Activated T-cell treated with anti-CD3 and anti-CD28 coated beads, Interleukin-2, amount 50 U/mL, for 4 hours (primary cell): ENCODE data around the gene CFAP20DC. TPM values are rescaled to one million over a fixed set of nuclear protein-coding genes. Genes with fewer than 3 reads are reported as not detected.
"Not testable (repeated sequence)": the region's sequence is repeated elsewhere in the genome, so short reads cannot be mapped to it uniquely, and the experiment has no call there.

Source experiments
- ATAC-seq, 2 donors: fragments of 200-7000 bp; cut with Tn5 transposase; one replicate each; pipeline ENCODE4 v1.10.0; 2021
- DNase-seq: peaks from one replicate; pipeline ENCODE4 v3.0.0-alpha.2; 2020
- H3K27me3 Mint-ChIP-seq: one replicate; pipeline ENCODE4 v1.8.0; 2021; ENCODE audit warnings: low read depth, mixed read lengths
- H3K36me3 Mint-ChIP-seq: one replicate; pipeline ENCODE4 v1.8.0; 2022; ENCODE audit warnings: mixed read lengths; ENCODE audit not compliant: insufficient read depth
- H3K4me1 Mint-ChIP-seq: one replicate; pipeline ENCODE4 v1.8.0; 2021; ENCODE audit warnings: low read depth, mixed read lengths
- H3K4me3 Mint-ChIP-seq: one replicate; pipeline ENCODE4 v1.8.0; 2021; ENCODE audit warnings: mild to moderate bottlenecking, moderate library complexity, mixed read lengths
- H3K9me3 Mint-ChIP-seq: one replicate; pipeline ENCODE4 v1.8.0; 2021; ENCODE audit warnings: mixed read lengths
- total RNA-seq, 3 donors: library from RNA; stranded (reverse); gene quantifications; one replicate each; pipeline ENCODE4 v1.2.1, GENCODE V29; 2021

The CFAP20DC gene
- total RNA-seq, 3 donors from 2014 or later: 0.16 to 0.38 (median 0.20) TPM

- Mint-ChIP-seq H3K4me3 (no peak overlapping the region), H3K27me3 (no peaks in the 10 kb centered on the region), H3K9me3 (no peaks in the 10 kb centered on the region), H3K36me3 (no peaks in the 10 kb centered on the region), H3K4me1 (no peaks in the 10 kb centered on the region)
- ATAC-seq (no peak), DNase-seq (no peak)
Measured at GRCh38 chr3:58728723-58729122, 321.1 kb downstream of the CFAP20DC start.

- no peak overlapping the region for H3K4me3 Mint-ChIP-seq
- no peaks in the 10 kb centered on the region for H3K36me3 Mint-ChIP-seq
- DNase-seq (no peak), ATAC-seq (no peak)
- H3K9me3 Mint-ChIP-seq: no peaks in the 10 kb centered on the region
- no peaks in the 10 kb centered on the region for H3K27me3 Mint-ChIP-seq
- H3K4me1 Mint-ChIP-seq: no peaks in the 10 kb centered on the region
Measured at GRCh38 chr3:58725326-58725853, 324.4 kb downstream of the CFAP20DC start.

DNA sequence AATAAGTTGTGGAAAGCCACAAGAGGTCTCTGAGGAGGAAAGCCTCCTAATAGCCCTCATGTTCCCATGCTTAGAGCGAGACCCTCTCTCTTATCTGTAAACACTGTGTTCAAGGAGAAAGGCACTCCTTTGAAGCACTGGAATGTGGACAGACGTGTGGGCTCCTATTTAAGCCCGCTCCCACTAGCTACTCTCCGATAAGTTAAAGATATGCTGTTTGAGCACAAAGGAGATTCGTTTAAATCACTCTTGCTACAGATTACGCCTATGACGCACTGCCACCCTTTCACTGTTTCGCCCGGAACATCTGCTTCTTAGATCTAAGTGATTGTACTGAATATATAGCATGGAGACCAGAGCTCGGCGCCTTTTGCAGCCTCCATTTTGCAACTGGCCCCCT is 325.5 kb downstream of the CFAP20DC start:
- H3K4me1 Mint-ChIP-seq: no peaks in the 10 kb centered on the region
- H3K27me3 Mint-ChIP-seq: peaks cover 2% of the 10 kb centered on the region
- no peak overlapping the region for H3K4me3 Mint-ChIP-seq
- DNase-seq (no peak), ATAC-seq (no peak)
- H3K36me3 Mint-ChIP-seq: no peaks in the 10 kb centered on the region
- H3K9me3 Mint-ChIP-seq: no peaks in the 10 kb centered on the region

GRCh38 chr3:58723173-58723572 is 326.7 kb downstream of the CFAP20DC start:
- Mint-ChIP-seq H3K9me3 (no peaks in the 10 kb centered on the region), H3K36me3 (no peaks in the 10 kb centered on the region), H3K4me1 (no peaks in the 10 kb centered on the region), H3K27me3 (peaks cover 2% of the 10 kb centered on the region), H3K4me3 (no peak overlapping the region)
- ATAC-seq: no peak
- DNase-seq: no peak

- no peaks in the 10 kb centered on the region for H3K4me1 Mint-ChIP-seq
- no peaks in the 10 kb centered on the region for H3K9me3 Mint-ChIP-seq
- H3K36me3 Mint-ChIP-seq: no peaks in the 10 kb centered on the region
- peaks cover 2% of the 10 kb centered on the region for H3K27me3 Mint-ChIP-seq
- DNase-seq (no peak), ATAC-seq (no peak)
- H3K4me3 Mint-ChIP-seq: no peak overlapping the region
Measured at GRCh38 chr3:58722561-58722960, 327.3 kb downstream of the CFAP20DC start.

- DNase-seq (no peak), ATAC-seq (no peak)
- Mint-ChIP-seq H3K36me3 (no peaks in the 10 kb centered on the region), H3K27me3 (peaks cover 2% of the 10 kb centered on the region), H3K4me1 (no peaks in the 10 kb centered on the region), H3K4me3 (no peak overlapping the region), H3K9me3 (no peaks in the 10 kb centered on the region)
Measured at GRCh38 chr3:58720526-58720925, 329.3 kb downstream of the CFAP20DC start.

- no peak overlapping the region for H3K4me3 Mint-ChIP-seq
- ATAC-seq: no peak
- H3K36me3 Mint-ChIP-seq: no peaks in the 10 kb centered on the region
- no peaks in the 10 kb centered on the region for H3K9me3 Mint-ChIP-seq
- peaks cover 2% of the 10 kb centered on the region for H3K27me3 Mint-ChIP-seq
- H3K4me1 Mint-ChIP-seq: no peaks in the 10 kb centered on the region
- no peak for DNase-seq
Measured at GRCh38 chr3:58719684-58720083, 330.1 kb downstream of the CFAP20DC start.

DNA sequence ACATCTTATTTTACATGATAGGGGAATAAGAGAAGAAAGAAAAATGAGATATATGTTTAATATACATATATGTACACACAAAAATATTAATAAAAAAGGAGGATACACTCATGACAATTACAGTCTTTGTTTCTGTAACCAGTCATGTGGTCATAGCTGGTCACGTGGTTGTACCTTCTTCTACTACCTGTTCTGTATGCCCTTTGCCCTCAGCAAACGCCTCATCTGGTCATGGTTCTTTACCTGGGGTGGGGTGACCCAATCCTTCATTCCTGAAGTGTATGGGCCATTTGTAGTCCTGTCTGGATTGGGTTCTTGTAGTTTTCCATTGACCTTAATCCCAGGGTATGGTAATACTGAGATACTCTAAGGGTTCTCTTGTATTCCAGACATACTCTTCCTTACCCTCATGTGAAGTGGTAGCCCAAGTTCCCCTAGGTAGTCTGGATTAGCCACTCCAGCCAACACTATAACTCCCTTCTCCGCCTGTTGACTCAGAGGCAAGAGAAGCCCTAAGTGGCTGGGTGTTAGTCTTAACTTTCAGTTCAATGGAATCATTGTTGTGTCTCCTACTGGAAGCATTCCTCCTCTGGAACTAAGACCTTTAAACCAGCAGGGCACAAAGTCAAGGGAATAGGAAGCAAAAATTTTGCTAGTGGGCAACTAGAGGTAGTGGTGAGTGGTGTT is 336.0 kb downstream of the CFAP20DC start:
- H3K27me3 Mint-ChIP-seq: no peaks in the 10 kb centered on the region
- no peak overlapping the region for H3K4me3 Mint-ChIP-seq
- ATAC-seq: no peak
- no peaks in the 10 kb centered on the region for H3K9me3 Mint-ChIP-seq
- DNase-seq: no peak
- no peaks in the 10 kb centered on the region for H3K36me3 Mint-ChIP-seq
- H3K4me1 Mint-ChIP-seq: no peaks in the 10 kb centered on the region

- Mint-ChIP-seq H3K4me1 (no peaks in the 10 kb centered on the region), H3K27me3 (no peaks in the 10 kb centered on the region), H3K36me3 (no peaks in the 10 kb centered on the region), H3K9me3 (no peaks in the 10 kb centered on the region), H3K4me3 (no peak overlapping the region)
- DNase-seq (no peak), ATAC-seq (no peak)
Measured at GRCh38 chr3:58711871-58712270, 338.0 kb downstream of the CFAP20DC start.

- not testable (repeated sequence) for H3K9me3 Mint-ChIP-seq, DNase-seq, ATAC-seq, H3K4me1 Mint-ChIP-seq, H3K36me3 Mint-ChIP-seq, H3K4me3 Mint-ChIP-seq, H3K27me3 Mint-ChIP-seq
Measured at GRCh38 chr3:58708983-58709382, 340.8 kb downstream of the CFAP20DC start.

GRCh38 chr3:58708116-58708791 is 341.6 kb downstream of the CFAP20DC start:
- no peaks in the 10 kb centered on the region for H3K27me3 Mint-ChIP-seq
- no peak overlapping the region for H3K4me3 Mint-ChIP-seq
- no peaks in the 10 kb centered on the region for H3K9me3 Mint-ChIP-seq
- ATAC-seq: no peak
- no peaks in the 10 kb centered on the region for H3K4me1 Mint-ChIP-seq
- no peak for DNase-seq
- no peaks in the 10 kb centered on the region for H3K36me3 Mint-ChIP-seq

DNA sequence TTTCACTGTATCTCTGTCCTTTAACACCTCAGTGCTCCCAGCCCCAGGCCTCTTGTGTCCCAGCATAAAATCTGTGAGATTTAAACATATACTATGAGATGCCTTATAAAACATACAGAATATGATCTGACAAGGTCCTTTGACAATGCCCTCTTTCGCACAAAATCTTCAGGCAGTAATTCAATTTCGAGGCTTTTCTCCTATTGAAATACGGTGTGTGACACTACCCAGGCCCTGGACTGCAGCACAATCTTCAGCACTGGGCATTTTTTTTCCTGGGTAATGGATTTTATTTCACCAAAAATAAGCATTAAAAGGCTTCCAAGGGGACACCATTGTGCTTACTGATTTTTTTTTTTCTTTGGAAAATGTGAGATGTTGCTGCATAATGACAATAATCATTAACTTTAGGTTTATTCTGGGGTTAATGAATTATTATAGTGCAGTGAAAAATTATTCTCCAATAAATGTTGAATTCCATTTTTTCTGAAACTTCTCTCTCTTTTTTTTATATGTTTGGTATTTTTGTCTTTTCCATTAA is 342.4 kb downstream of the CFAP20DC start:
- H3K36me3 Mint-ChIP-seq: no peaks in the 10 kb centered on the region
- no peak overlapping the region for H3K4me3 Mint-ChIP-seq
- no peaks in the 10 kb centered on the region for H3K9me3 Mint-ChIP-seq
- H3K27me3 Mint-ChIP-seq: no peaks in the 10 kb centered on the region
- DNase-seq: no peak
- no peak for ATAC-seq
- H3K4me1 Mint-ChIP-seq: no peaks in the 10 kb centered on the region

- H3K27me3 Mint-ChIP-seq: no peaks in the 10 kb centered on the region
- no peak overlapping the region for H3K4me3 Mint-ChIP-seq
- H3K4me1 Mint-ChIP-seq: no peaks in the 10 kb centered on the region
- H3K36me3 Mint-ChIP-seq: no peaks in the 10 kb centered on the region
- no peaks in the 10 kb centered on the region for H3K9me3 Mint-ChIP-seq
- ATAC-seq (no peak), DNase-seq (no peak)
Measured at GRCh38 chr3:58706395-58707167, 343.2 kb downstream of the CFAP20DC start.

GRCh38 chr3:58704745-58705144 is 345.1 kb downstream of the CFAP20DC start:
- Mint-ChIP-seq H3K9me3 (no peaks in the 10 kb centered on the region), H3K4me1 (no peaks in the 10 kb centered on the region), H3K36me3 (no peaks in the 10 kb centered on the region), H3K4me3 (no peak overlapping the region), H3K27me3 (no peaks in the 10 kb centered on the region)
- DNase-seq (no peak), ATAC-seq (no peak)
